Glutamatergic neuron (in vitro differentiated cells): ENCODE data around the gene CERS6. TPM values are rescaled to one million over a fixed set of nuclear protein-coding genes. Genes with fewer than 3 reads are reported as not detected.
A peak's percentile ranks its signal among the peaks of the same experiment; 100 is the strongest.
"Not testable (repeated sequence)": the region's sequence is repeated elsewhere in the genome, so short reads cannot be mapped to it uniquely, and the experiment has no call there.

ENCODE experiments used
- DNase-seq: peaks from one replicate; pipeline ENCODE4 v3.0.0; 2022
- H3K27ac Mint-ChIP-seq: one replicate; pipeline ENCODE4 v1.8.0; 2020; ENCODE audit warnings: mild to moderate bottlenecking, mixed read lengths, inconsistent platforms; ENCODE audit not compliant: unreplicated experiment
- H3K27me3 Mint-ChIP-seq: one replicate; pipeline ENCODE4 v1.8.0; 2020; ENCODE audit warnings: mild to moderate bottlenecking, moderate library complexity, mixed read lengths, inconsistent platforms; ENCODE audit not compliant: unreplicated experiment
- H3K36me3 Mint-ChIP-seq: one replicate; pipeline ENCODE4 v1.8.0; 2020; ENCODE audit warnings: mild to moderate bottlenecking, mixed read lengths, inconsistent platforms; ENCODE audit not compliant: unreplicated experiment
- H3K4me1 Mint-ChIP-seq: one replicate; pipeline ENCODE4 v1.8.0; 2020; ENCODE audit warnings: mild to moderate bottlenecking, low read depth, mixed read lengths, inconsistent platforms; ENCODE audit not compliant: unreplicated experiment
- H3K4me3 Mint-ChIP-seq: one replicate; pipeline ENCODE4 v1.8.0; 2020; ENCODE audit warnings: mild to moderate bottlenecking, mixed read lengths, inconsistent platforms; ENCODE audit not compliant: unreplicated experiment
- H3K9me3 Mint-ChIP-seq: one replicate; pipeline ENCODE4 v1.8.0; 2020; ENCODE audit warnings: mild to moderate bottlenecking, moderate library complexity, mixed read lengths, inconsistent platforms; ENCODE audit not compliant: unreplicated experiment
- CTCF ChIP-seq: fragments of 200-600 bp; sonication (generic); IDR thresholded peaks from one replicate; pipeline ENCODE4 v1.5.0; 2021; ENCODE audit not compliant: partially characterized antibody, unreplicated experiment
- total RNA-seq: library from RNA; stranded (reverse); fragmentation: NEBNext Ultra II Directional; extraction: Animal tissue kit (Norgen Biotek cat#: 25700); gene quantifications from one replicate; pipeline ENCODE4 v1.2.1, GENCODE V29; 2021; ENCODE audit not compliant: unreplicated experiment

CERS6 gene
- total RNA-seq, 1 donor from 2014 or later, result 143 TPM

GRCh38 chr2:168496906-168497305 lies 40.8 kb downstream of the CERS6 start:
- H3K4me1 Mint-ChIP-seq, result peaks cover 22% of the 10 kb centered on the region
- DNase-seq, result no peak

GRCh38 chr2:168499500-168499899 lies 43.4 kb downstream of the CERS6 start:
- no peak for DNase-seq
- Mint-ChIP-seq H3K9me3 (peaks cover 11% of the 10 kb centered on the region), H3K4me1 (peaks cover 20% of the 10 kb centered on the region), H3K27ac (no peak overlapping the region), H3K27me3 (peaks cover 2% of the 10 kb centered on the region), H3K36me3 (peaks cover 13% of the 10 kb centered on the region), H3K4me3 (no peak overlapping the region)
- no peak for TF ChIP-seq CTCF

More at GRCh38 chr2:168496906-168497305, 40.8 kb downstream of the CERS6 start:
- H3K27ac Mint-ChIP-seq, result no peak overlapping the region
- TF ChIP-seq CTCF, result no peak
- H3K27me3 Mint-ChIP-seq, result peaks cover 2% of the 10 kb centered on the region
- H3K4me3 Mint-ChIP-seq, result no peak overlapping the region
- H3K9me3 Mint-ChIP-seq, result peaks cover 8% of the 10 kb centered on the region
- H3K36me3 Mint-ChIP-seq, result peaks cover 4% of the 10 kb centered on the region

GRCh38 chr2:168500516-168500915 lies 44.4 kb downstream of the CERS6 start:
- peaks cover 23% of the 10 kb centered on the region for H3K4me1 Mint-ChIP-seq
- peaks cover 2% of the 10 kb centered on the region for H3K27me3 Mint-ChIP-seq
- H3K9me3 Mint-ChIP-seq, result peaks cover 12% of the 10 kb centered on the region
- H3K27ac Mint-ChIP-seq, result peak overlapping the region; percentile 56
- no peak for TF ChIP-seq CTCF
- no peak overlapping the region for H3K4me3 Mint-ChIP-seq
- no peak for DNase-seq
- H3K36me3 Mint-ChIP-seq, result peaks cover 13% of the 10 kb centered on the region

GRCh38 chr2:168501466-168502065 lies 45.5 kb downstream of the CERS6 start:
- Mint-ChIP-seq H3K9me3 (peaks cover 12% of the 10 kb centered on the region), H3K27me3 (peaks cover 2% of the 10 kb centered on the region), H3K27ac (no peak overlapping the region), H3K4me1 (peaks cover 25% of the 10 kb centered on the region), H3K4me3 (no peak overlapping the region), H3K36me3 (peaks cover 13% of the 10 kb centered on the region)
- TF ChIP-seq CTCF, result no peak
- no peak for DNase-seq

- H3K27me3 Mint-ChIP-seq, DNase-seq, H3K9me3 Mint-ChIP-seq, H3K27ac Mint-ChIP-seq, H3K4me3 Mint-ChIP-seq: not testable (repeated sequence)
- peaks cover 13% of the 10 kb centered on the region for H3K36me3 Mint-ChIP-seq
- H3K4me1 Mint-ChIP-seq, result peaks cover 33% of the 10 kb centered on the region
Measured at GRCh38 chr2:168502852-168503251, 46.8 kb downstream of the CERS6 start.
